Measurements from ENCODE around the gene DHRS4L2.
"Not testable (repeated sequence)": the region's sequence is repeated elsewhere in the genome, so short reads cannot be mapped to it uniquely, and the experiment has no call there.

DHRS4L2 gene

GRCh38 chr14:23970283-23970659, 18.5 kb upstream of the DHRS4L2 start:
- FAIRE-seq; DNase-seq (ENCODE audit: insufficient read length, low spot score): not testable (repeated sequence)

GRCh38 chr14:23973178-23973577, 15.6 kb upstream of the DHRS4L2 start:
- not testable (repeated sequence) for FAIRE-seq; DNase-seq (ENCODE audit: insufficient read length, low spot score)

- FAIRE-seq; DNase-seq (ENCODE audit: insufficient read length, low spot score): not testable (repeated sequence)
Measured at GRCh38 chr14:23974041-23974440, 14.7 kb upstream of the DHRS4L2 start.

GRCh38 chr14:23977208-23977607, 11.5 kb upstream of the DHRS4L2 start:
- not testable (repeated sequence) for FAIRE-seq; DNase-seq (ENCODE audit: insufficient read length, low spot score)

GRCh38 chr14:23981951-23982813, 6.5 kb upstream of the DHRS4L2 start:
- not testable (repeated sequence) for DNase-seq (ENCODE audit: insufficient read length, low spot score); FAIRE-seq

DNA sequence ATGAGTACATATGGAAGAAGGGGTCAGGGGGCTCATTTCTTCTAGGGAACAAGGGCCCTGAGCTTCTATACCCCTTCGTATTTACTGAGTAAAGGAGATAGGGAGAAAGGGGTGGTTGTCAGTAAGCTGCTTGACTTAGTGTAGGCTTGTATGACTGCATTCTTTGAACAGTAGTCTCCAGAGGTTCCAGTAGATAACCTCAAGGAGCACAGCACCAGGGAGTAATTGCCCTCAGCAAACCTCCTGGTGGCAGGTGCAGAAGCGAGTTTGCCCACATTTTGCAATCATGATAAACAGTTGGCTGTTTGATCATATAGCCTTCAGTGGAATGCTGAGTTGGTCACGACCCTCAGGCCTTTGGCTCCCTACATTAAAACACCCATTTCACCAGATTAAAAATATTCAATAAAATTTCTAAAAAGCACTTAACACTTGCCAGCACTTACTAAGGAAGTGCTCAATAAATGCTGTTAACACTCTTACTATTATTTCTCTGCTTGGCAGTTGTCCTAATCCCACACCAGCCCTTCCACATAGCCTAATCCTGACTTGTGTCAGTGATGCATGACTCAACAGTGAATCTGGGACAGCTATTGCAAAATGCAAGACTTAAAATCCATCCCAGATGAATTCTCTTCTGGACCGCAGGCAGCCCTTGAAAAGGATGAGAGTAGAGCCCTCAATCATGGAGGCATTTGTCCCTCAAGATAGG, 3.7 kb upstream of the DHRS4L2 start:
- DNase-seq (ENCODE audit: insufficient read length, low spot score): no peak
- FAIRE-seq: no peak

DNA sequence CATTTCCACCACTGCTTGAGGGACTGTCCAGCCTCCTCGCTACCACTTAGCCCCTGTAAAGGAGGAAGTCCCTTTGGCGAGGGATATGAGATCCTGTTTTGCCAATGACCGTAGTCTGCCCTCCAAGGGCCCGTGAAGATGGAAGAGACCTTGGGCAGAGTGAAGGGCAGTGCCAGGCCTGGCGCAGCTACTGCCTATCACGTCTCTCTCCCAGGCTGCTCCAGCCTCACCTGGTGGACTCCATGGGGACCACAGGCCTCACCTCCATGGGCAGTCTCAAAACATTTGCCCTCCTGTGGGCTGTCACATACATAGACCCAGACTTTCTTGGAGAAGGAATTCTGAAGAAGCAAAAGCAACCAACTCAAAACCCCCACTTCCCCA, 514 bp upstream of the DHRS4L2 start:
- not testable (repeated sequence) for FAIRE-seq; DNase-seq (ENCODE audit: insufficient read length, low spot score)

GRCh38 chr14:23989734-23990445, 1.2 kb downstream of the DHRS4L2 start:
- DNase-seq (ENCODE audit: insufficient read length, low spot score); FAIRE-seq: not testable (repeated sequence)

DNA sequence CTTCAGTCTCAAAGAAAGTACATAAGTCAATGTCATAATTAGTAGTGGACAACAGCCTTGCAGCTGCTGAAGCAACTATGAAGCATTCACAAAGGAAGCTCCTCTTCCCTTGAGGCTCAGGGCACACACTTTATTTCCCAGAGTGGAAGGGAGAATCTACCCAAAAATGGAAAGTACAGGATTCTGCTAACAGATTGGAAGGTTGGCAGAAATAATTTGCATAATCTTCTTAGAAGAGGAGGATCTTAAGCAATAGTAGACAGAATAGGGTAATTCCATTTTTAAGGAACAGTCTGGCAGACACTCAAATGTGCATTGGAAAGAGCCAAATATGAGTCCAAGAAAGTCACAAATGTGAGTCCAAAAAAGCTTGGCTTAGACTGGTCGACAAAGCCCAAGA, 2.2 kb downstream of the DHRS4L2 start:
- not testable (repeated sequence) for DNase-seq (ENCODE audit: insufficient read length, low spot score); FAIRE-seq

GRCh38 chr14:23993042-23993441, 4.3 kb downstream of the DHRS4L2 start:
- not testable (repeated sequence) for DNase-seq (ENCODE audit: insufficient read length, low spot score); FAIRE-seq

DNA sequence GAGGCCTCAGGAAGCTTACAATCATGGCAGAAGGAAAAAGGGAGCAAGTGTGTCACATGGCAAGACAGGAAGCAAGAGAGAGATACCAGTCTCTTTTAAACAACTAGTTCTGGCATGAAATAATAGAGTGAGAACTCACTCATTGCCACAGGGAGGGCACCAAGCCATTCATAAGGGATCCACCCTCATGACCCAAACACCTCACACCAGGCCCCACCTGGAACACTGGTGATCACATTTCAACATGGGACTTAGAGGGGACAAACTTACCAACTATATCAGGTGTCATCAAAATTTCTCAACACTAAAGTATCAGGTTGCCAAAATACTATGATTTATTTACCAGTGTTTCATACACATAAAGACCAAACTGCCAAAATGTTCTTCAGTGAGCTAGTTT, 7.3 kb downstream of the DHRS4L2 start:
- not testable (repeated sequence) for DNase-seq (ENCODE audit: insufficient read length, low spot score); FAIRE-seq

- not testable (repeated sequence) for DNase-seq (ENCODE audit: insufficient read length, low spot score); FAIRE-seq
Measured at GRCh38 chr14:23996825-23997224, 8.1 kb downstream of the DHRS4L2 start.

DNA sequence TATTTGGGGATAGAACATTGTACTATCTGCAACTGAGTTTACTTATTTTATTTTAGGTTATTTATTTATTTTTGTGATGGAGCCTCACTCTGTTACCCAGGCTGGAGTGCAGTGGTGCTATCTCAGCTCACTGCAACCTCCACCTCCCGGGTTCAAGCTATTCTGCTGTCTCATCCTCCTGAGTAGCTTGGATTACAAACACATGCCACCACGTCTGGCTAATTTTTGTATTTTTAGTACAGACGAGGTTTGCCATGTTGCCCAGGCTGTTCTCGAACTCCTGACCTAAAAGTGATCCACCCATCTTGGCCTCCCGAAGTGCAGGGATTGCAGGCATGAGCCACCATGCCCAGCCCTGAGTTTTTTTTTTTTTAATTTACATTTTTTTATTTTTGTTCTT, 10.9 kb downstream of the DHRS4L2 start:
- not testable (repeated sequence) for FAIRE-seq; DNase-seq (ENCODE audit: insufficient read length, low spot score)

DNA sequence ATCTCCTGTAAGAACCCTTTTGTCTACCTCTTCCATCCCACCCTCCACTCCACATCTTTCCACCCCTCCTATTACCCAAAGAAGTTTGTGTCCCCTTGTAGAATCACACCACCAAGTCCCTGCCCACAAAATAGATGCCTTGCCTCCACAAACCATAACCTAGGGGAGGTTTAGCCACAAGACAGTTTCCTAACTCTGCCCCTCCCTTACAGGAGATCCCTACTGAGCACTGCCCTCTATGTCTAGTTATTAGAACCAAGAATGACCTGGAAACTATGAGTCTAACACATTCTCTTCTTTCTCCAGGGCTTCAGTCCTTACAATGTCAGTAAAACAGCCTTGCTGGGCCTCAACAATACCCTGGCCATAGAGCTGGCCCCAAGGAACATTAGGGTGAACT, 12.3 kb downstream of the DHRS4L2 start:
- not testable (repeated sequence) for DNase-seq (ENCODE audit: insufficient read length, low spot score); FAIRE-seq

GRCh38 chr14:24001679-24002078, 12.9 kb downstream of the DHRS4L2 start:
- DNase-seq (ENCODE audit: insufficient read length, low spot score); FAIRE-seq: not testable (repeated sequence)

DNA sequence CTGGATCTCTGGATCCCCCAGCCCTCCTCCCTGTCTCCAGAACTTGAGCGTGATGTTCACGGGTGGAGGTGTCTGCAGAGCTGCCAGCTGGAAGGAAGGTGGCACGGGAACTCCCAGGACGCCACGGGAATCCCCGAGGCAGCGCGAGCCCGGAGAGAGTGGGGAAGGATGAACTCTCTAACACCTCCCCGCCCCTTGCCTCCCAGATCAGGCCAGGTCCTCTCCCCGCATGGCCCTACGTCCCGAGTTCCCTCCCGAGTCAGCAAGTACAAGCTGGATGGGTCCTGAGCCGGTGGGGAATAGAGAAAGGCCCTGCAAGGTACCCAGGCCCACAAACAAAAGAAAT, 17.7 kb downstream of the DHRS4L2 start:
- DNase-seq (ENCODE audit: insufficient read length, low spot score); FAIRE-seq: not testable (repeated sequence)

- not testable (repeated sequence) for FAIRE-seq; DNase-seq (ENCODE audit: insufficient read length, low spot score)
Measured at GRCh38 chr14:24006817-24007652, 18.3 kb downstream of the DHRS4L2 start.

DNA sequence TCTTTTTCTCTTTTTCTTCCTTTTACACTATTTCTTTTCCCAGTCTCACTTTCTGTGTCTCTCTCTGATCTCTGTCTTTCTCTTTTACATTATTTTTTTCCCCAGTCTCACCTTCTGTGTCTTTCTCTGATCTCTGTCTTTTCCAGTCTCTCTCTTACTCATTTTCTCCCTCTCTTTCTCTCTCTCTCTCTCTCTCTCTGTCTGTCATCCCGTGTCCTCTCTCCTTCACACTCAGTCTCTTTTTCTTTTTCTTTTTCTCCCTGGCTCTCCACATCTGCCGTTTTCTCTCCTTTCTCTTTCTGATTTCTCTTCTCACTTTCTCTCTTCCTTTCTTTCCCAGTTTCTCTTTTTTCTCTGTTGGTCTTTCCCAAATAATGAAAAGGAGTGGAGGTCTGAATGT, 22.3 kb downstream of the DHRS4L2 start:
- no peak for FAIRE-seq
- DNase-seq (ENCODE audit: insufficient read length, low spot score): no peak

- not testable (repeated sequence) for FAIRE-seq; DNase-seq (ENCODE audit: insufficient read length, low spot score)
Measured at GRCh38 chr14:24012726-24013273, 24.1 kb downstream of the DHRS4L2 start.

Data from HTR-8/SVneo (cell line).